Bronchus fibroblast of lung (primary cell): ENCODE data around the gene DYDC2. TPM values are rescaled to one million over a fixed set of nuclear protein-coding genes. Genes with fewer than 3 reads are reported as not detected.

Source experiments
- total RNA-seq: library from RNA; depleted of rRNA; stranded (reverse); fragments of >200 nt; gene quantifications from 2 replicates; pipeline ENCODE4 v1.2.3, GENCODE V29; 2015

DYDC2 gene, protein sequence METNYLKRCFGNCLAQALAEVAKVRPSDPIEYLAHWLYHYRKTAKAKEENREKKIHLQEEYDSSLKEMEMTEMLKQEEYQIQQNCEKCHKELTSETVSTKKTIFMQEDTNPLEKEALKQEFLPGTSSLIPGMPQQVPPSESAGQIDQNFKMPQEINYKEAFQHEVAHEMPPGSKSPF
- total RNA-seq = not detected in 2 replicates

DNA sequence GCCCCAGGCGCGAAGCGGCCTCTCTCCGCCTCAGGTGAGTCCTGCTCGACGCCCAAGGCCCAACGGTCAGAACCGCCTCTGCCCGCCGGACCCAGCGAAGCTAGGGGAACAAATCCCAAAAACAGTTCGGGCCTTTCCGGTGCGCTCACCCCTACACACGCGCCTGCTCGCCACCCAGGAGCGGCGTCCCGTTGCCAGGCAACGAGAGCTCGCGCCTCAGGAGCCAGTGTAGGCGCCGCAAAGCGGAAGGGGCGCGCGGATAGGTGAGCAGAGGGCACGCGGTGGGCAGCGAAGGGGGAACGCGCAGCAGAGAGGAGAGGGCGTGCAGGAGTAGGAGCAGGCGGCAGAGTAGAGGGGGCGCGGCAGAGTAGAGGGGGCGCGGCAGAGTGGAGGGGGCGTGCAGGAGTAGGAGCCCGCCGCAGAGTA lies at the start of gene DYDC2, which contains the start of gene DYDC1:
Gene DYDC2, plus strand, starts transcription at position 219 of the 426 bp plus-strand sequence. CDS start 5,663 bp downstream, outside the sequence.
Gene DYDC1, minus strand, starts transcription at position 193 of the 426 bp plus-strand sequence. CDS start 4,154 bp downstream, outside the sequence.

DNA sequence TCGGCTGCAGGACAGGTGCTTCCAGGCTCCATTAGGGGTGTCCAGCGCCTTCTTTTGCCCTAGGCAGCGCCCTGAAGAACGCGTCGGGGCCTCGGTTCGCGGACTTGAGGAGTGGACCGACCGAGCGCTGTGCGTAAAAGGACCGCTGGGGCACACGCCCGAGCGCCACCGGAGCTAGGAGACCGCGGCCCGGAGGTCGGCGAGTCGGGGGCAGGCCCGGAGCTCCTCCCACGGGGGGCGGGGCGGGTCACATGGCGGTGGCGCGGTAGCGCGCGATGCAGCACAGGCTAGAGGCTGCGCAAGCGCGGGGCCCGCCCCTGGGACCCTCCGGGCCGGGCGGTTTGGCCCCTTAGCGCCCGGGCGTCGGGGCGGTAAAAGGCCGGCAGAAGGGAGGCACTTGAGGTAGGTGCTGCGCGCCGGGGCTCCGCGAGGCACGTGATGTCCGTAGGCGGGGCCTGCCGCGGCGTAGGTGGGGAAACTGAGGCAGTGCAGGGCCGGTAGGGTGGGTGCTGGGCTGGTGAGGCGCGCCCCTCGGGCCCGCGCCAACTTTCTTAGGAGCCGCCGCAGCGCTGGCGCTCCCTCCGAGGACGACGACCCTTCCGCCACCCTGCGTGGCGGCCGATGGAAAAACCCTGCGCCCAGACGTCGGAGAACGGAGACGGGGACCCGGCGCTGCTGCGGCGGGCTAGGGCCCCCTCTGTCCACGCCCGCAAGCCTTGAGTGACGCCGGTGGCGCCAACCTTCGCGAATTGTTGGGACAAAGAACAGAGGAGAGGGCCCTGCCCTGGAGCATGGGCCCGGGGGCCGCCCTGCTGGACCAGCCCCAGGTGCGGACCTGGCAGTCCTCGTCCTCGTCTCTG lies 51.9 kb downstream of the DYDC2 start, which contains the start of gene PRXL2A:
Gene PRXL2A, plus strand, starts transcription at position 310 of the 860 bp plus-strand sequence. CDS start 11,917 bp downstream, outside the sequence.

Other genes with a start within 250 kb of the DYDC2 start
- gene PLAC9, start 224.1 kb upstream of the DYDC2 start, total RNA-seq = 16.6 and 23.6 TPM in 2 replicates
- gene ANXA11, start 151.2 kb upstream of the DYDC2 start, total RNA-seq = 203 and 206 TPM in 2 replicates
- gene MAT1A, start 67.1 kb upstream of the DYDC2 start, total RNA-seq = not detected in 2 replicates
- gene DYDC1, start within 50 bp of the DYDC2 start, total RNA-seq = not detected in 2 replicates
- gene PRXL2A, start 51.8 kb downstream of the DYDC2 start, total RNA-seq = 16.4 and 23.7 TPM in 2 replicates
- gene TSPAN14, start 97.5 kb downstream of the DYDC2 start, total RNA-seq = 28.6 and 34.5 TPM in 2 replicates
- not detected in 2 replicates for gene SH2D4B, start 181.1 kb downstream of the DYDC2 start, total RNA-seq